ES-I3 (cell line): ENCODE data around the gene CCDC126.
A peak's percentile ranks its signal among the peaks of the same experiment; 100 is the strongest.
"Not testable (repeated sequence)": the region's sequence is repeated elsewhere in the genome, so short reads cannot be mapped to it uniquely, and the experiment has no call there.

Source experiments
- H3K36me3 ChIP-seq: 2 replicates; pipeline ENCODE4 v1.6.1; 2013; ENCODE audit warnings: mild to moderate bottlenecking, low read length, control low read depth, moderate library complexity; ENCODE audit not compliant: insufficient read depth
- H3K4me1 ChIP-seq: 2 replicates; pipeline ENCODE4 v1.6.1; 2013; ENCODE audit warnings: mild to moderate bottlenecking, control low read depth, low read length; ENCODE audit not compliant: insufficient read depth
- H3K9ac ChIP-seq: 2 replicates; pipeline ENCODE4 v1.6.1; 2013; ENCODE audit warnings: low read depth, mild to moderate bottlenecking, low read length, moderate library complexity
- H3K9me3 ChIP-seq: 2 replicates; pipeline ENCODE4 v1.6.1; 2013; ENCODE audit warnings: mild to moderate bottlenecking, low read length, moderate library complexity; ENCODE audit not compliant: control insufficient read depth, insufficient read depth

Gene CCDC126

GRCh38 chr7:23661385-23661784 is 64.2 kb downstream of the CCDC126 start:
- Histone ChIP-seq H3K9me3 (peaks cover 3% of the 10 kb centered on the region; the same call in 1 of the 2 replicates), H3K4me1 (peaks cover 3% of the 10 kb centered on the region; the same call in 1 of the 2 replicates), H3K9ac (no peak overlapping the region), H3K36me3 (no peaks in the 10 kb centered on the region)

GRCh38 chr7:23662124-23662983 is 65.2 kb downstream of the CCDC126 start:
- no peaks in the 10 kb centered on the region for H3K36me3 ChIP-seq
- peaks cover 3% of the 10 kb centered on the region; the same call in 1 of the 2 replicates for H3K9me3 ChIP-seq
- H3K4me1 ChIP-seq = peaks cover 3% of the 10 kb centered on the region; the same call in 1 of the 2 replicates
- no peak overlapping the region for H3K9ac ChIP-seq

- Histone ChIP-seq H3K4me1 (peaks cover 3% of the 10 kb centered on the region; the same call in 1 of the 2 replicates), H3K36me3 (no peaks in the 10 kb centered on the region), H3K9me3 (peaks cover 3% of the 10 kb centered on the region; the same call in 1 of the 2 replicates), H3K9ac (no peak overlapping the region)
Measured at GRCh38 chr7:23662984-23663313, 65.8 kb downstream of the CCDC126 start.

- Histone ChIP-seq H3K36me3 (no peaks in the 10 kb centered on the region), H3K9me3 (0 out of 2 replicates have a peak, but pooled peaks cover under 1% of the 10 kb centered on the region), H3K9ac (no peak overlapping the region), H3K4me1 (peaks cover 3% of the 10 kb centered on the region; the same call in 1 of the 2 replicates)
Measured at GRCh38 chr7:23664122-23664521, 66.9 kb downstream of the CCDC126 start.

- H3K9ac ChIP-seq = no peak overlapping the region
- no peaks in the 10 kb centered on the region for H3K4me1 ChIP-seq
- H3K9me3 ChIP-seq = no peaks in the 10 kb centered on the region
- H3K36me3 ChIP-seq = no peaks in the 10 kb centered on the region
Measured at GRCh38 chr7:23672033-23672432, 74.9 kb downstream of the CCDC126 start.

- H3K4me1 ChIP-seq = no peaks in the 10 kb centered on the region
- no peaks in the 10 kb centered on the region; the same call in 1 of the 2 replicates for H3K36me3 ChIP-seq
- peak within 1 kb of the TSS; percentile 65 for H3K9ac ChIP-seq
- H3K9me3 ChIP-seq = no peaks in the 10 kb centered on the region; the same call in 1 of the 2 replicates
Measured at GRCh38 chr7:23679898-23680413, 82.8 kb downstream of the CCDC126 start, which contains the start of gene FAM221A. Gene FAM221A, plus strand, starts transcription at chr7:23680199. Its CDS starts 20 bp downstream, at chr7:23680219.

GRCh38 chr7:23680414-23681405 is 83.5 kb downstream of the CCDC126 start:
- peak overlapping the region; percentile 65 for H3K9ac ChIP-seq
- no peaks in the 10 kb centered on the region; the same call in 1 of the 2 replicates for H3K9me3 ChIP-seq

GRCh38 chr7:23684041-23684440 is 86.9 kb downstream of the CCDC126 start:
- H3K36me3 ChIP-seq, H3K9ac ChIP-seq, H3K4me1 ChIP-seq: not testable (repeated sequence)

More at GRCh38 chr7:23680414-23681405, 83.5 kb downstream of the CCDC126 start:
- 0 out of 2 replicates have a peak, but pooled peaks cover 4% of the 10 kb centered on the region for H3K4me1 ChIP-seq
- no peaks in the 10 kb centered on the region; the same call in 1 of the 2 replicates for H3K36me3 ChIP-seq

GRCh38 chr7:23685731-23686130 is 88.5 kb downstream of the CCDC126 start:
- Histone ChIP-seq H3K4me1 (0 out of 2 replicates have a peak, but pooled peaks cover 4% of the 10 kb centered on the region), H3K9me3 (no peaks in the 10 kb centered on the region), H3K9ac (no peak overlapping the region), H3K36me3 (no peaks in the 10 kb centered on the region; the same call in 1 of the 2 replicates)

More at GRCh38 chr7:23684041-23684440, 86.9 kb downstream of the CCDC126 start:
- H3K9me3 ChIP-seq = not testable (repeated sequence)

GRCh38 chr7:23687011-23687410 is 89.8 kb downstream of the CCDC126 start:
- 0 out of 2 replicates have a peak, but pooled peaks cover 4% of the 10 kb centered on the region for H3K4me1 ChIP-seq
- no peaks in the 10 kb centered on the region; the same call in 1 of the 2 replicates for H3K36me3 ChIP-seq
- no peaks in the 10 kb centered on the region for H3K9me3 ChIP-seq
- no peak overlapping the region for H3K9ac ChIP-seq

GRCh38 chr7:23689165-23689564 is 92.0 kb downstream of the CCDC126 start:
- Histone ChIP-seq H3K4me1 (0 out of 2 replicates have a peak, but pooled peaks cover 4% of the 10 kb centered on the region), H3K36me3 (no peaks in the 10 kb centered on the region), H3K9me3 (no peaks in the 10 kb centered on the region), H3K9ac (no peak overlapping the region)

GRCh38 chr7:23691320-23691719 is 94.1 kb downstream of the CCDC126 start:
- no peaks in the 10 kb centered on the region for H3K4me1 ChIP-seq
- no peaks in the 10 kb centered on the region for H3K9me3 ChIP-seq
- no peak overlapping the region for H3K9ac ChIP-seq
- no peaks in the 10 kb centered on the region for H3K36me3 ChIP-seq

GRCh38 chr7:23693224-23693623 is 96.0 kb downstream of the CCDC126 start:
- Histone ChIP-seq H3K9me3 (no peaks in the 10 kb centered on the region), H3K4me1 (no peaks in the 10 kb centered on the region), H3K36me3 (no peaks in the 10 kb centered on the region), H3K9ac (no peak overlapping the region)
